Subcutaneous abdominal adipose tissue (tissue), 5 donors: Measurements from ENCODE around the gene PIM3.
A peak's percentile ranks its signal among the peaks of the same experiment; 100 is the strongest.

Source experiments
- H3K27ac ChIP-seq: one replicate; pipeline ENCODE4 v1.7.0; 2013; ENCODE audit warnings: low read depth, mild to moderate bottlenecking, inconsistent platforms, low read length, moderate library complexity
- H3K27me3 ChIP-seq, 5 donors: one replicate each; pipeline ENCODE4 v1.7.0; 2013; ENCODE audit warnings: low read length in 5 of 5, inconsistent platforms in 1 of 5; ENCODE audit not compliant: control insufficient read depth in 5 of 5, insufficient read depth in 4 of 5
- H3K36me3 ChIP-seq, 5 donors: one replicate each; pipeline ENCODE4 v1.7.0; 2013; ENCODE audit warnings: low read length in 5 of 5; ENCODE audit not compliant: control insufficient read depth in 5 of 5, insufficient read depth in 5 of 5
- H3K4me1 ChIP-seq, 5 donors: one replicate each; pipeline ENCODE4 v1.7.0; 2013; ENCODE audit warnings: low read length in 5 of 5, mild to moderate bottlenecking in 3 of 5, moderate library complexity in 1 of 5; ENCODE audit not compliant: control insufficient read depth in 5 of 5, insufficient read depth in 5 of 5
- H3K4me3 ChIP-seq, 5 donors: one replicate each; pipeline ENCODE4 v1.7.0; 2013; ENCODE audit warnings: low read length in 5 of 5, low read depth in 1 of 5
- H3K9ac ChIP-seq, 5 donors: one replicate each; pipeline ENCODE4 v1.7.0; 2013; ENCODE audit warnings: low read length in 5 of 5, mild to moderate bottlenecking in 4 of 5, moderate library complexity in 3 of 5
- H3K9me3 ChIP-seq, 5 donors: one replicate each; pipeline ENCODE4 v1.7.0; 2013; ENCODE audit warnings: low read length in 5 of 5; ENCODE audit not compliant: control insufficient read depth in 5 of 5
- donor health status: healthy.
- donor health status: healthy.
- donor health status: healthy.
- donor health status: healthy.
- donor health status: healthy.

PIM3 gene

GRCh38 chr22:49918911-49919881, 41.4 kb upstream of the PIM3 start:
- Histone ChIP-seq H3K4me3 (peak overlapping the region; percentile 44 to 80 (median 71)), H3K9ac (peak overlapping the region; percentile 26 to 77 (median 75)), H3K27me3 (no peaks in the 10 kb centered on the region), H3K36me3 (peaks cover 0 to 32% (median 15%) of the 10 kb centered on the region in 5 donors), H3K4me1 (peaks cover 0 to 25% (median 23%) of the 10 kb centered on the region in 5 donors), H3K27ac (no peak overlapping the region), H3K9me3 (no peaks in the 10 kb centered on the region)

- peaks cover 0 to 45% (median 26%) of the 10 kb centered on the region in 5 donors for H3K36me3 ChIP-seq
- no peak overlapping the region for H3K9ac ChIP-seq
- H3K27me3 ChIP-seq: no peaks in the 10 kb centered on the region
- H3K4me1 ChIP-seq: peaks cover 0 to 25% (median 23%) of the 10 kb centered on the region in 5 donors
- no peaks in the 10 kb centered on the region for H3K9me3 ChIP-seq
- no peak overlapping the region for H3K27ac ChIP-seq
- no peak overlapping the region for H3K4me3 ChIP-seq
Observed at GRCh38 chr22:49920859-49921258, 39.7 kb upstream of the PIM3 start.

GRCh38 chr22:49921508-49922278, 38.9 kb upstream of the PIM3 start:
- H3K9ac ChIP-seq: no peak overlapping the region
- H3K27me3 ChIP-seq: no peaks in the 10 kb centered on the region
- no peak overlapping the region for H3K27ac ChIP-seq
- H3K4me3 ChIP-seq: no peak overlapping the region
- peaks cover 0 to 48% (median 29%) of the 10 kb centered on the region in 5 donors for H3K36me3 ChIP-seq
- no peaks in the 10 kb centered on the region for H3K9me3 ChIP-seq
- peaks cover 0 to 25% (median 23%) of the 10 kb centered on the region in 5 donors for H3K4me1 ChIP-seq

GRCh38 chr22:49922484-49922883, 38.1 kb upstream of the PIM3 start:
- no peak overlapping the region for H3K9ac ChIP-seq
- peaks cover 0 to 18% (median 15%) of the 10 kb centered on the region in 5 donors for H3K4me1 ChIP-seq
- peaks cover 0 to 48% (median 29%) of the 10 kb centered on the region in 5 donors for H3K36me3 ChIP-seq
- no peaks in the 10 kb centered on the region for H3K27me3 ChIP-seq
- no peaks in the 10 kb centered on the region for H3K9me3 ChIP-seq
- H3K4me3 ChIP-seq: no peak overlapping the region
- no peak overlapping the region for H3K27ac ChIP-seq

- H3K27ac ChIP-seq: no peak overlapping the region
- no peaks in the 10 kb centered on the region for H3K27me3 ChIP-seq
- H3K36me3 ChIP-seq: peaks cover 0 to 48% (median 29%) of the 10 kb centered on the region in 5 donors
Observed at GRCh38 chr22:49922926-49923325, 37.6 kb upstream of the PIM3 start.

GRCh38 chr22:49923445-49923844, 37.1 kb upstream of the PIM3 start:
- H3K27me3 ChIP-seq: no peaks in the 10 kb centered on the region
- no peak overlapping the region for H3K9ac ChIP-seq
- no peak overlapping the region for H3K27ac ChIP-seq
- peaks cover 0 to 48% (median 29%) of the 10 kb centered on the region in 5 donors for H3K36me3 ChIP-seq
- peaks cover 0 to 12% (median 11%) of the 10 kb centered on the region in 5 donors for H3K4me1 ChIP-seq
- no peak overlapping the region for H3K4me3 ChIP-seq
- H3K9me3 ChIP-seq: no peaks in the 10 kb centered on the region

More at GRCh38 chr22:49922926-49923325, 37.6 kb upstream of the PIM3 start:
- Histone ChIP-seq H3K4me3 (no peak overlapping the region), H3K9ac (no peak overlapping the region), H3K9me3 (no peaks in the 10 kb centered on the region), H3K4me1 (peaks cover 0 to 14% (median 11%) of the 10 kb centered on the region in 5 donors)

GRCh38 chr22:49924113-49924833, 36.3 kb upstream of the PIM3 start:
- no peaks in the 10 kb centered on the region for H3K9me3 ChIP-seq

GRCh38 chr22:49925525-49926128, 34.9 kb upstream of the PIM3 start:
- no peak overlapping the region for H3K4me3 ChIP-seq
- H3K36me3 ChIP-seq: peaks cover 0 to 41% (median 22%) of the 10 kb centered on the region in 5 donors

More at GRCh38 chr22:49924113-49924833, 36.3 kb upstream of the PIM3 start:
- Histone ChIP-seq H3K9ac (no peak overlapping the region), H3K4me3 (no peak overlapping the region), H3K27ac (no peak overlapping the region), H3K4me1 (peaks cover 0 to 7% (median 5%) of the 10 kb centered on the region in 5 donors), H3K36me3 (peaks cover 0 to 48% (median 29%) of the 10 kb centered on the region in 5 donors), H3K27me3 (peaks cover 0 to 5% (median 4%) of the 10 kb centered on the region in 5 donors)

GRCh38 chr22:49926916-49927315, 33.7 kb upstream of the PIM3 start:
- Histone ChIP-seq H3K4me3 (no peak overlapping the region), H3K27ac (no peak overlapping the region), H3K36me3 (peaks cover 0 to 29% (median 16%) of the 10 kb centered on the region in 5 donors), H3K9me3 (no peaks in the 10 kb centered on the region), H3K9ac (no peak overlapping the region), H3K4me1 (peaks cover 5 to 26% (median 23%) of the 10 kb centered on the region in 5 donors), H3K27me3 (peaks cover 0 to 5% (median 4%) of the 10 kb centered on the region in 5 donors)

More at GRCh38 chr22:49925525-49926128, 34.9 kb upstream of the PIM3 start:
- Histone ChIP-seq H3K4me1 (peaks cover 3 to 13% (median 11%) of the 10 kb centered on the region in 5 donors), H3K27me3 (peaks cover 0 to 5% (median 4%) of the 10 kb centered on the region in 5 donors), H3K9me3 (no peaks in the 10 kb centered on the region), H3K9ac (no peak overlapping the region), H3K27ac (no peak overlapping the region)
